Right renal pelvis (tissue), 4 donors: ENCODE data around the gene C16orf92. TPM values are rescaled to one million over a fixed set of nuclear protein-coding genes. Genes with fewer than 3 reads are reported as not detected.
"Not testable (repeated sequence)": the region's sequence is repeated elsewhere in the genome, so short reads cannot be mapped to it uniquely, and the experiment has no call there.

Experiments
- DNase-seq, 4 donors: peaks; one replicate each; pipeline ENCODE4 v3.0.0-alpha.2; 2013; ENCODE audit warnings: low read depth in 4 of 4, low spot score in 3 of 4, missing footprints in 1 of 4
- polyA plus RNA-seq, 4 donors: library from polyadenylated mRNA; unstranded; fragments of 120-200 nt; gene quantifications; one replicate each; pipeline ENCODE4 v1.2.1, GENCODE V29; 2013; ENCODE audit not compliant: insufficient read length in 4 of 4

Gene C16orf92
- polyA plus RNA-seq, 4 donors = not detected

DNA sequence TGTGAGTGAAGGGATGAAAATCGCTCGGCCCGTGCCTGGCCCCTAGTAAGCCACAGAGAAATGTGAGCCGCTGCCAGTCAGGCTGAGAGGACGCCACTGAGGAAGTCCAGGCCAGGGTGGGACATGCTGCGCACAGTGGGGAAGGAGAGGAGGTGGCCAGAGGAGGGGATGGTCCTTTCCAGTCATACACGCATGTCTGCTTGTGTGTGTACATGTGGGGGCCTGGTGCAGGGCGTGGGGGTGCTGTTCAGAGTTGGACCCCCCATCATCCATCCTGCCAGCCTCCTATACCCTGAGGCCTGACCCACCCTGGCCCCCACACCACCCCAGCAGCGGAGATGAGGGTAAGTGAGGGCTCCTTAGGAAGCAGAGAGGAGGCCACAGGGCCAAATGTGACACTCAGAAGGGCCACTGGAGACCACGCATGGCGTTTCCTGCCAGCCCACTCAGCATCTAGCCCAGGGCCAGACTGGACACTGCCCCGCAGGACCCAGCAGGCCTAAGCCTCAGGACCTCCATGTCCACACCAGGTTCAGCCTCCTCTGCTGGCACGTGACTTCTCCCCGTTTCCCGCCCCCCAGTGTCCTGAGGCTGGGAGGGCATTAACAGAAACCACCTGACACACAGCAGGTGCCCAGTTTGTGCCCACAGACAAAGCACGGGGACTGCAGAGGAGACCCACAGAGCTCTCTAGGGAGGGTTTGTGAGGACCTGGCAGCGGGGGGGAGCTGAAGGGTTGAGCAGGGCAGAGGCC lies 19.2 kb upstream of the C16orf92 start:
- no peak for DNase-seq

DNA sequence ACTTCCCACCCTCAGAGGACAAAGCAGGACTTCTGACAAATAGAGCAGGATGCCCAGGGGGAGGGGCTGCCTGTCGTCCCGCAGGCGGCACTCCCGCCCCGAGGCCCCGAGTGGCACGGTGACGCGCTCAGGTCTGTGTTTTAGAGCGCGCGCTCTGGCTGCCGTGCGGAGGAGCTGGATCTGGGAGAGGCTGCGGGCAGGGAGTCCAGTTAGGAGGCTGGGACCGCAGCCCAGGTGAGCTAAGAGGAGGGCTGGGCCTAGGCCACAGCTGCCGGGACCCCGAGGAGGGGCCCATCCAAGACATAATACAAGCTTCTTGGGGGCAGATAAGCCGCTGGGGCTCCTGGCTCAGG lies 18.6 kb upstream of the C16orf92 start:
- no peak for DNase-seq

DNA sequence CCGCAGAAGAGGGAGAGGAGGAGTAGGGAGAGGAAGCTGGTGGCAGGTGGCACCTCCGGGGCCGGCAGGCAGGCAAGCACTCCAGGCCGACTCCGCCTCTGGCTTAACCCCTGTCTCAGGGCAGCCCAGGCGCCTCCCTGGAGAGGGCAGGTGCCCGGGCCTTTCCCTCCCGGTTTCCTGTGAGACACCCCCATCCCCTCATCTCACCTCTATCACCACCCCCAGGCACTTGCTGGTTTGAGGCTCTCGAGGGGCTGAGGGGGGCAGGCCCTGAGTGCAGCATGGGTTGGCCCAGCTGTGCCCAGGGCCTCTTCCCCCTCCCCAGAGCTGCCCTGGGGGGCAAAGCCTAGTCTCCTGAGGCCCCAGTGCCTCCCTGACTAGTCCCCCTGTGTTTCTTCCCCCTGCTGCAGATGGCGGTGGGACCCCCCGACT lies 18.2 kb upstream of the C16orf92 start:
- DNase-seq = no peak

DNA sequence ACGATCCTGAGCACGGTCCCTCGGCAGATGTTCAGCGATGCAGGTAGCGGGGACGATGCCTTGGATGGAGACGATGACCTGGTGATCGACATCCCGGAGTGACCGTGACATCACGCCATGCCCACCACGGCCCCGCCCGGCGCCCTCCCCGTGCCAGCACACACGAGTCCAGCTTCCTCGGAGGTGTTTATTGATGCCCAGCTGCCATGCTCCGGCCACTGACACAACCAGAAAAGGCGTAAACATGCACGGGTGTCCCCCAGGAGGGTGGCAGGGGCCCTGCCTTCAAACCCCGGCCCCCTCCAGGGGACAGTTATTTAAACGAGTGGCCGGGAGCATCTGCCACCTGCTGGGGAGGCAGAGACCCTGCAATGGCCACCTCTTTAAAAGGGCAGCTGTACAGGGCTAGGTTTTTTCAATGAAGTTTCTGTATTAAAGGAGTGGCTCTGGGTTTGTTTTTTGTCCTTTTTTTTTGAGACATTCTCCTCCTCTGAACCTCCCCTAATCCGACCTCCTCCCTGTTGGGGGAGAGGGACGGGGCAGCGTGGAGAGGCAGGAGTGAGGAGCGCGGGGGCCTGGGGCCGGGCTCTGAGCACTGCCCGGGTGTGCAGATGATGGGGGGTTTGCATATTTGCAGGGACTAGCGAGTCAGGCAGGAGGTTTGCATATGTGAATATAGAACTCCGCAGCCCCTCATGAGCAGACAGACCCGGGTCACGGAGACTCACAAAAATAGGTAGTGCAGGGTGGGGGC lies 17.5 kb upstream of the C16orf92 start:
- no peak for DNase-seq

DNA sequence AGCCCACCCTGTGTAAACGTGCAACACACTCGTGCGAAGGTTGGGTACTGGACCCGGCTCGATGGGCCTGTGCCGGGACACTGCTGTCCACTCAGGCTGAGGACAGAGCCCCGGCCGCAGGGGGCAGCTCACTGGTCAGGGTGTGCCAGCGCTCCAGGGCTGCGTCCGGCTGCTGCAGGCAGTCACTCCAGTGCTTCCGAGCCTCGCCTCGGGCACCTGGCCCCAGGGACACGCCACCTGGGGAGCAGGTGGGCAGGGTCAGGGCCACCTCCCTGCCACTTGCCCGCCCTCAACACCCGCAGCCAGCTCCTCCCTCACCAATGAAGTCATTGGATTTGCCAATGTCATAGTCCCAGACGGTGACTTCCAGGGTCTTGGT lies 16.9 kb upstream of the C16orf92 start:
- DNase-seq = no peak

DNA sequence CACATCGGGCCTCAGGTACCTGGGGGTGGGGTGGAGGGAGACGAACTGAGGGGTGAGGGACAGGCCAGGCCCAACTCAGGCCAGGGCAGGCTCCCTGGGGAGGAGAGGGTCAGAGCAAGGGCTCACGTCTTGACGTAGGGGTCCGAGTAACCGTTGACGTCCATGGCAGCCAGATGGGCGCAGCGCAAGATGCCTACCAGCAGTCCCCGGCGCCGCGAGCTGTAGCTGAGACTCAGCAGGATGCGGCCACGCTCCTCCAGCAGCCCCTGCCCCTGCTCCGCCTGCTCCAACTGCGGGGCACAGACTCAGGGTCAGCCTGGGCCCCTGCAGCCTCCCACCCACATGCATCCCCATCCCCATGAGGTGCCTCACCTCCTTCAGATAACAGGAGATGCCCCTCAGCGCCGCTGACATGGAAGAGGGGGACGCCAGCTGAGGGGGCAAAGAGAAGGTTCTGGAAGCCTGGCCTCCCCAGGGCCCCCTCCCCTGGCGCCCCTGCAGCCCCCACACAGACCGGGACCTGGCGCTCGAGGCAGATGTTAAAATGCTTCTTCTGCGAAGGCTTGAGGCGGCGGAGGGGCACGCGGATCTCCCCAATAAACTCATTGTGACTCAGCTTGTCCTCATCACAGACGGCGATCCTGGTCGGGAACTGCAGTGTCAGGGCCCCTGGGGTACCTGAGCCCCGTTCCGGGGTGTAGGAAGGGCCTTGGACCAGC lies 16.2 kb upstream of the C16orf92 start:
- DNase-seq = no peak

DNA sequence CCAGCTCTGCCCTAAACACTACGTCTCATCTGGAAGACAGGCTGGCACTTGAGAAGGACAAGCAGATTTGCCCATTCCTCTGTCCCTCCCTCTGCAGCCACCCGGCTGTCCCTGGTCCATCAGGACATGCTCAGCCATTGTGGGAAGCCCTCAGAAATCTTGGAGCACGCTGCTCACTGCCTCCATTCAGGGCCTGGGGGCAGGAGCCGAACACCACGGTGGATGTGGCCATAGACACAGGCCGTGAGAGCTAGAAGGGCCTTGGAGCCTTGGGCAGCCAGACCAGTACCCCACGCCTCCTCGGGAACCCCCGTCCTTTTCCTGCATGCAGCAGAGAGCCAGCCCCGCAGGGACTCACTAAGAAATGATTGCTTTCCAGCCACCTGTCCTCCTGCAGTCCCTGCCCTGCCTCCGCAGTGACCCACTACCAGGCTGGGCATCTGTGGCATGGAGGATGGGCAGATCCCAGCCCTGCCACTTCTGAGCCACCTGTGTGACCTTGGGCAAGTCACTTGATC lies 15.6 kb upstream of the C16orf92 start:
- DNase-seq = no peak

DNA sequence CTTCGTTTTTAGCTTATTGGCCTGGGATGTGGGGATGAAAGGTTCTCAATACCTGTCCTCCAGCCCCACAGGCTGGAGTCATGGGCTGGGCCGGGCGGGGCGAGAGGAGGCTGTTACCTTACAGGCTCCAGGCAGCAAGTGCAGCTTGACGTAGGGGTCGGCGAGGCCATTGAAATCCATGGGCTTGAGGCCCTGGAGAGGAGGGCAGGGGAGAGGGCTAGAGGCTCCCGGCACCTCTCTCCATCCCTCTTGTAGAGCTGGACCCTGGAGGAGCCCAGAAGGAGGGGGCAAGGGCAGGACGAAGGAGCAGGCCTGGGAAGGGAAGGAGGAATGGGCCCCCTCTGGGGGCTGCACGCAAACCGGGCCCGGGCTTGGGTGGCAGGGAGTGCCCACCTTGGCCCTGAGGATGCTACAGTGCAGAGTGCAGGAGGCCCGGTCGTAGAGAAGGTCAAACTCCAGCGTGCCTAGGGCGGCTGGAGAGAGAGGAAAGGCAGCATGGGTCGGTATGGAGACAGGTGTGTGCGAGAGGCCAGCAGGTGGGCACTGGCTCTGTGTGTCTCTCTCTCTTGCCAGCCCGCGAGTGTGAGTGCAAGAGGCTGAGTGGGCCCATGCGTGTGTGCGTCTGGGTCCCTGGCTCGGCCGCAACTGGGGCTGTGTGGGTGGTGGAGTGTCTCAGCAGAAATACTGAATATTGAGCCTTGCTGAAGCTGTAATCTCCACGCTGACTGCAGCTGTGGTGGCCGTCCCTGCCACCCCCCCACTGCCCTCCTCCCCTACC lies 13.7 kb upstream of the C16orf92 start:
- DNase-seq = no peak

DNA sequence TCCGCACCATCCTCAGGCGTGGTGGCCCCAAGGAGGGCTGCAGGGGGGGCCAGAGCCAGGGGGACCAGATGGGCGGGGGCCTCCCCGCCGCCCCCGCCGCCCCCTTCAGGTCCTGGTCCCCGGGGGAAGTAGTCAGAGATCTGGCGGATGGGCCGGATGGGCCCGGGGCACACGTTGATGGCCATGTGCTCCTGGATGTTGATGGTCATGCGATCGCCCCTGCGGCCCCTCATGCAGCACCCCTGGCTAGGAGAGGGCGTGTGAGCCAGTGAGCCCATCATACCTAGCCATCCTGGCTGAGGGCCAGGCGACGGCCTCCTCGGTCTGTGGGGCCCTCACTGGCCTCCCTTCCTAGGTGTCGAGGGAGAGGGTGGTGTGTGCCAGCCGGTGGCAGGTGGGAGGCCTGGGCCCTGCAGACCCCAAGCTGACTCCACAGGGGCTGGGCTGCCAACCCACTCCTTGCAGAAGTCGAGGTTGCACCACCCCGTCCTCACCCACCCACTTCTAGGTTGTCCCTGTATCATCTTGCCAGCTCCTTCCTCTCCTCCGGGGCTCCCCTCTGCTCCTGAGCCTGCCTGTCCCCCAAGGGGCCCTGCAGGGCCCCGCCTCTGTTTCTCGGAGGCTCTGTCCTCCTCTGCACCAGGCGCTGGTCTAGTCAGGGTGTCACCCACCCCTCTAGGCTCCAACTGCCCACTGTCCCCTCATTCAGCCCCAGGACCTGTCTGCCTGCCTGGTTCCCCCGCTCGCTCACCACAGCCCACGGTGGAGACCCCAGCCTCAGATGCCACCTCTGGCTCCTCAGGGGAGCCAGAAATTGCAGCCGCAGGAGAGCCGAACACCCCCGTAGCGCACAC lies 12.8 kb upstream of the C16orf92 start:
- DNase-seq = no peak

DNA sequence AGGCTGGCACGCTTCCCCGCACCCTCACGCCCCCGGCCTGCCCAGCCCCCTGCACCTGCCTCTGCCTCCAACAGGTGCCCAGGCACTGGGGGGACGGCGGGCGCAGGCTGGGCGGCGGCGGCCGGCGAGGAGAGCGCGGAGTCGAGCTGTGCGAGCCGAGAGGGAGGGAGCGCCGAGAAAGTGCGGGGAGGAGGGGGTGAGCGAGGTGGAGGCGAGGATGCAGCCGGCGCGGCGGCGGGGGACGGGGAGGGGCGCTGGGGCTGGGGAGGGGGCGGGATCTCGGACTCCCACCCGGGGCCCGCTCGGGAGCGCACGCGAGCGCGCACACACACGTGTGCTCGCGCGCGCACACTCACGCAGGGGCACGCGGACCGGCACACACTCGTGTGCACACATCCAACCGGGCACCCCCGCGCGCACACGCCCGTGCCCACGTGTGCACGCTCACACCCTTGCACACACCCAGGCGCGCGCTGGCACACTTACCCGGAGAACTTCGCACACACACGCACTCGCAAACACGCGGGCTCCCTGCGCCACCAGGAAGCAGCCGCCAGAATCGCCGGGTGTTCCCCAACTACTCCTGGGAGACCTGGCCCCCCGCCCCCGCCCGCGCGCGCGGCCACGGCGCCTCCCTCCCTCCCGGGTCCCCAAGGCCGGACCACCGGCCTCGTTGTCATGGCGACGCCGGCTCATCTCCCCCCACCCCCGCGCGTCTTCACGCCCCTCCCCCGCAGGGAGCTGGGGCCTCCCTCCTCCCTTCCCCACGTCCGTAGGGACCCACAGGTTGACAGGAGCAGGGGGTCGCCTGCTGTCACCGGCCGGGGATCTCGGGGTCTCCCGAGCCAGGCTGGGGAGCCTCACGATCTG lies 11.9 kb upstream of the C16orf92 start, which contains the start of gene DOC2A:
DOC2A (minus strand) TSS at position 184 of the 870 bp plus-strand sequence. CDS start 805 bp downstream, outside the sequence.
- no peak for DNase-seq

DNA sequence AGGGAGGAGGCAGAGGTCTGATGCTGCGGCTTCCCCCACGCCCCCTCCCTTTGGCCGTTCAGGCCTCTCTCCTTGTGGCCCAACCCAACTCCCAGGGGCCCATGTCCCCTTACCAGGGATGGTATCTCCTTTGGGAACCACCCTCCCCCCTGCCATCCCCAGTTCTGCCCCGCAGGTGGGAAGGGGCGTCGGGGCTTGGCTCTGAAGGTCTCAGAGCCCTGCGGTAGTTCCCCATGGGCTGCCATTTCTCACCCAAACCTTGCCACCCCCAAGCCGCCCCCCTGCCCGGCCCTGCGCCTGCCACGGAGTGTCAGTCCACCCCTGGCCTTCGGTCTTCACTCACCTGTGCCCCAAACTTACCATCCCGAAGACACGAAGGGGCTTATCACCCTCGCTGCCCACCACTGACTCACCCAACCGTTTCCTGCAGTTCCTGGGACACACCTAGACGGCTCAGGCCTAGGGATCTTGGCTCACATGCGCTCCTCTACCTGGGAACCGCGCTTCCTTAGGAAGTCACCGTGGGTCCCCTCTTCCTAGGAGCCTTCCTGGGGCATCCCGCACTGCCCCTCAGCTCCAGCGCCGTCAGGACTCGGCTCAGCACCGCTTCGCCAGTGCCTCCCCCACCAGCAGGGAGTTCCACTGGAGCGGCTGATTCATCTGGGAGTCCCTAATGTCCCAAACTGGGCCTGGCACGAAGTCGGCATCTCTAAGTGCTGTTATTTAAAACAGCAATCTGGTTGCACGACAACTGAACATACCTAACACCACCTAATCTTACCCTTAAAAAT lies 11.1 kb upstream of the C16orf92 start:
- no peak for DNase-seq

DNA sequence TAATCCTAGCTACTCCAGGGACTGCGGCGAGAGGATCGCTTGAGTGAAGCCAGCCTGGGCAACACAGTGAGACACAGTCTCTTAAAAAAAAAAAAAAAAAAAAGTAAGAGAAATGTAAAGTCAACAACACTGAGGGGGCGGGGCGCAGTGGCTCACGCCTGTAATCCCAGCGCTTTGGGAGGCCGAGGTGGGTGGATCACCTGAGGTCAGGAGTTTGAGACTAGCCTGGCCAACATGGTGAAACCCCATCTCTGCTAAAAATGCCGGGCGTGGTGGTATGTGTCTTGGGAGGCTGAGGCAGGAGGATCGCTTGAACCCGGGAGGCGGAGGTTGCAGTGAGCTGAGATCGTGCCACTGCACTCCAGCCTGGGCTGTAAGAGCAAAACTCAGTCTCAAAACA lies 10.4 kb upstream of the C16orf92 start:
- DNase-seq = not testable (repeated sequence)

DNA sequence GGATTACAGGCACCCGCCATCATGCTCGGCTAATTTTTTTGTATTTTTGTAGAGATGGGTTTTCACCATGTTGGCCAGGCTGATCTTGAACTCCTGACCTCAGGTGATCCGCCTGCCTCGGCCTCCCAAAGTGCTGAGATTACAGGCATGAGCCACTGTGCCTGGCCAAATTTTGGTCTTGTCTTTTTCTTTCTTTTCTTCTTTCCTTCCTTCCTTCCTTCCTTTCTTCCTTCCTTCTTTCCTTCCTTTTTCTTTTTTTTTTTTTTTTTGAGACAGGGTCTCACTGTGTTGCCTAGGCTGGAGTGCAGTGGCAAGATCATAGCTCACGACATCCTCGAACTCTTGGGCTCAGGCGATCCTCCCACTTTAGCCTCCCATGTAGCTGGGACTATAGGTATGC lies 7.5 kb upstream of the C16orf92 start:
- not testable (repeated sequence) for DNase-seq

DNA sequence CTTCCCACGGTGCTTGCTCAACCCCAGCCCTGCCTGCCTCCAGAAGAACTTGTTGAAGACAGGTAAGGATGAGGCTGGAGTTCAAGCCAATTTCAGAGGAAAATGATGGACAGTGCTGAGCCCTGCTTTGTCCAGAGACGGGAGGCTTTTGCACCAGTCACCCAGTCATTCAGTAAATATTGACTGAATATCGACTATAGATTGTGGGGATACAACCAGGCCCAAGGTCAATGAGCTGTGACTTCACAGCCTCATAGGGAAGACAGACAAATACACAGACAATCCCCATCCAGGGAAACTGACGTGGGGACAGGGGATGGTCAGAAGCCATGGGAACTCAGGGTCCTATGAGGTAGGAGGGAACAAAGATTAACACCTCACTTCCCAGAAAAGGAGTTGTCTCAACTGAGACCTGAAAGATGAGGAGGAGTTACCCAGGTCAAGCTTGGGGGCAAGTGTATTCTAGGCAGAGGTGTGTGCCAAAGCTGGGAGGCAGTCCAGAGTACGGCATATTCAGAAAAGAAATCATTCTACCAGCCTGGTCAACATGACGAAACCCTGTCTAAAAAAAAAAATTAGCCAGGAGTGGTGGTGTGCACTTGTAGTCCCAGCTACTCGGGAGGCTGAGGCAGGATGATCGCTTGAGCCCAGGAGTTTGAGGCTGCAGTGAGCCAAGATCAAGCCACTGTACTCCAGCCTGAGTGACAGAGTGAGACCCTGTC lies 6.3 kb upstream of the C16orf92 start:
- DNase-seq = no peak

DNA sequence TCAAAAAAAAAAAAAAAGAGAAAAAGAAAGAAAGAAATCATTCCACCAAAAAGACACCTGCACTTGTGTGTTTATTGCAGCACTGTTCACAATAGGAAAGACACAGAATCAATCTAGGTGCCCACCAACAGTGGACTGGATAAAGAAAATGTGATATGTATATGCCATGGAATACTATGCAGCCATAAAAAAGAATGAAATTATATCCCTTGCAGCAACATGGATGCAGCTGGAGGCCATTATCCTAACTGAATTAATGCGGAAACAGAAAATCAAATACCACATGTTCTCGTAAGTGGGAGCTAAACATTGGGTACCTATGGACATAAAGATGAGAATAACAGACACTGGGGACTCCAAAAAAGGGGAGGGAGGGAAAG lies 5.7 kb upstream of the C16orf92 start:
- no peak for DNase-seq

DNA sequence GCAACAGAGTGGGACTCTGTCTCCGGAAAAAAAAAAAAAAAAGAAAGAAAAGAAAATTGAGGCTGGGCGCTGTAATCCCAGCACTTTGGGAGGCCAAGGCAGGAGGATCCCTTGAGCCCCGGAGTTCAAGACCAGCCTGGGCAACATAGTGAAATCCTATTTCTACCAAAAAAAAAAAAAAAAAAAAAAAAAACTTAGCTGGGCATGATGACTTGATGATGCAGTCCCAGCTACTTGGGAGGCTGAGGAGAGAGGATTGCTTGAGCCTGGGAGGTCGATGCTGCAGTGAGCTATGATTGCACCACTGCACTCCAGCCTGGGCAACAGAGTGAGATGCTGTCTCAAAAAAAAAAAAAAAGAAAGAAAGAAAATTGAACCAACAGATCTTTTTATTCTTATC lies 5.1 kb upstream of the C16orf92 start:
- DNase-seq = not testable (repeated sequence)

DNA sequence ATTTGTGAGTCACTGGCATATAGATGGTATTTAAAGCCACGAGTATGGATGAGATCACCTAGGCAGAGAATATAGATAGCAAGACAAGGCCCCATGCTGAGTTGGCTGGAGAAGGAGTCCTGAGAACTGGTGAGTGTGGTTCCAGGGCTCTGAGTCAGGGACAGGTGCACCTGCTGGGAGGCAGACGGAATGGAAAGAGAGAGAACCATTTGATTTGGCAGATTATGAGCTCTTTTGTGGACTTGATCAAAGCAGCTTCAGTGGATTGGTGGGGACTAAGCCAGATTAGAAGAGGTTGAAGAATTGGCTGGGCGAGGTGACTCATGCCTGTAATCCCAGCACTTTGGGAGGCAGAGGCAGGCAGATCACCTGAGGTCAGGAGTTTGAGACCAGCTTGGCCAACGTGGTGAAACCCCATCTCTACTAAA lies 4.3 kb upstream of the C16orf92 start:
- DNase-seq = no peak
